SK-N-SH (cell line): ENCODE results near the gene TOMM70. TPM values are rescaled to one million over a fixed set of nuclear protein-coding genes. Genes with fewer than 3 reads are reported as not detected.
A peak's percentile ranks its signal among the peaks of the same experiment; 100 is the strongest.
"Not testable (repeated sequence)": the region's sequence is repeated elsewhere in the genome, so short reads cannot be mapped to it uniquely, and the experiment has no call there.

Source experiments
- CTCF ChIA-PET: fragments of 300-600, 350-600 bp; formaldehyde crosslinking; extraction: SDS; loops from one replicate; lab custom pipeline; 2021; lab: Yijun Ruan, JAX
- POLR2A ChIA-PET: fragments of 350-600 bp; sonication (Branson Sonifier 250); formaldehyde crosslinking; extraction: SDS; loops from one replicate; lab custom pipeline; 2020; ENCODE audit warnings: antibody characterized with exemption, inconsistent platforms; lab: Yijun Ruan, JAX
- DNase-seq: peaks from one replicate; pipeline ENCODE4 v3.0.0; 2012
- H2AFZ ChIP-seq: fragments of 200-600 bp; sonication (generic); 2 replicates; pipeline ENCODE4 v1.8.1; 2016; ENCODE audit warnings: antibody characterized with exemption, mild to moderate bottlenecking, low read depth
- H3F3A ChIP-seq: fragments of 200-600 bp; sonication (generic); replicated peaks from 2 replicates; pipeline ENCODE3; 2016; ENCODE audit warnings: antibody characterized with exemption, mild to moderate bottlenecking; ENCODE audit not compliant: insufficient read depth
- H3K27ac ChIP-seq, 2 experiments: fragments of 200-500 bp in 1 of 2; fragments of 200-600 bp in 1 of 2; sonication (Bioruptor generic) in 1 of 2; sonication (generic), shearing (Covaris generic) in 1 of 2; 2 replicates each; pipeline versions ENCODE4 v1.5.1 to v1.6.1; 2014 to 2016; ENCODE audit warnings: low read depth in 2 of 2, inconsistent platforms in 1 of 2, low read length in 1 of 2, mild to moderate bottlenecking in 1 of 2, mixed read lengths in 1 of 2
- H3K27me3 ChIP-seq: fragments of 200-600 bp; sonication (generic), shearing (Covaris generic); 2 replicates; pipeline ENCODE4 v1.6.1; 2016; ENCODE audit warnings: mixed run types; ENCODE audit not compliant: insufficient read depth
- H3K36me3 ChIP-seq, 2 experiments: fragments of 200-500 bp in 1 of 2; fragments of 200-600 bp in 1 of 2; sonication (Bioruptor generic) in 1 of 2; sonication (generic) in 1 of 2; replicated peaks in 1 of 2; 2 replicates each; pipeline versions ENCODE3 to v1.5.1; 2014 to 2016; ENCODE audit warnings: low read length in 1 of 2, mild to moderate bottlenecking in 1 of 2; ENCODE audit not compliant: insufficient read depth in 2 of 2, control insufficient read depth in 1 of 2
- H3K4me1 ChIP-seq, 2 experiments: fragments of 200-500 bp in 1 of 2; fragments of 200-600 bp in 1 of 2; sonication (Bioruptor generic) in 1 of 2; sonication (generic), shearing (Covaris generic) in 1 of 2; 2 replicates each; pipeline versions ENCODE4 v1.5.1 to v1.6.1; 2014 to 2016; ENCODE audit warnings: low read depth in 1 of 2, low read length in 1 of 2, mixed run types in 1 of 2; ENCODE audit not compliant: insufficient read depth in 2 of 2, control insufficient read depth in 1 of 2
- H3K4me2 ChIP-seq: fragments of 200-600 bp; sonication (generic), shearing (Covaris generic); 2 replicates; pipeline ENCODE4 v1.6.1; 2017; ENCODE audit warnings: mixed run types
- H3K4me3 ChIP-seq, 2 experiments: fragments of 200-500 bp in 1 of 2; fragments of 200-600 bp in 1 of 2; sonication (Bioruptor generic) in 1 of 2; sonication (generic), shearing (Covaris generic) in 1 of 2; 2 replicates each; pipeline versions ENCODE4 v1.5.1 to v1.8.1; 2014 to 2016; ENCODE audit warnings: low read depth in 2 of 2, inconsistent platforms in 1 of 2, low read length in 1 of 2, mild to moderate bottlenecking in 1 of 2, mixed read lengths in 1 of 2, moderate library complexity in 1 of 2
- H3K79me2 ChIP-seq: fragments of 200-600 bp; sonication (generic); 2 replicates; pipeline ENCODE4 v1.8.1; 2017; ENCODE audit warnings: mild to moderate bottlenecking; ENCODE audit not compliant: insufficient read depth
- H3K9ac ChIP-seq: fragments of 200-600 bp; sonication (generic); 2 replicates; pipeline ENCODE4 v1.6.1; 2017; ENCODE audit warnings: mixed run types
- H3K9me2 ChIP-seq: fragments of 200-600 bp; sonication (generic); 2 replicates; pipeline ENCODE4 v1.6.1; 2017; ENCODE audit warnings: mixed run types
- H3K9me3 ChIP-seq: fragments of 200-600 bp; sonication (generic); 2 replicates; pipeline ENCODE4 v1.6.1; 2017; ENCODE audit warnings: mixed run types, mild to moderate bottlenecking, moderate library complexity
- H4K20me1 ChIP-seq: fragments of 200-600 bp; sonication (generic); 2 replicates; pipeline ENCODE4 v1.6.1; 2017; ENCODE audit warnings: mild to moderate bottlenecking, mixed run types; ENCODE audit not compliant: insufficient read depth
- CHD2 ChIP-seq: fragments of 150-350 bp; IDR thresholded peaks from 2 replicates; pipeline ENCODE4 v1.6.1; 2018; ENCODE audit warnings: low read length; ENCODE audit not compliant: partially characterized antibody
- ELF1 ChIP-seq: IDR thresholded peaks from 2 replicates; pipeline ENCODE4 v1.4.0; 2012
- FOSL2 ChIP-seq: IDR thresholded peaks from 2 replicates; pipeline ENCODE4 v1.4.0; 2012; ENCODE audit warnings: low read depth, mild to moderate bottlenecking, moderate library complexity, borderline replicate concordance
- FOXJ3 ChIP-seq: sonication (generic); formaldehyde crosslinking; IDR thresholded peaks from 2 replicates; pipeline ENCODE4 v1.5.1; 2020; ENCODE audit warnings: mild to moderate bottlenecking, missing genetic modification reagents
- FOXM1 ChIP-seq: IDR thresholded peaks from 2 replicates; pipeline ENCODE4 v1.4.0; 2012; ENCODE audit warnings: low read depth, mild to moderate bottlenecking
- GATA2 ChIP-seq: sonication (generic); formaldehyde crosslinking; IDR thresholded peaks from 2 replicates; pipeline ENCODE4 v1.5.0; 2020; ENCODE audit warnings: mild to moderate bottlenecking, missing genetic modification reagents
- NFIC ChIP-seq: IDR thresholded peaks from 2 replicates; pipeline ENCODE4 v1.4.0; 2012; ENCODE audit warnings: borderline replicate concordance
- NRF1 ChIP-seq: IDR thresholded peaks from 2 replicates; pipeline ENCODE4 v1.6.1; 2012; ENCODE audit warnings: low read depth, mild to moderate bottlenecking, low read length
- POLR2AphosphoS5 ChIP-seq: IDR thresholded peaks from 2 replicates; pipeline ENCODE4 v1.6.1; 2012; ENCODE audit warnings: low read depth, low read length
- RAD21 ChIP-seq: IDR thresholded peaks from 2 replicates; pipeline ENCODE4 v1.6.1; 2012; ENCODE audit warnings: mild to moderate bottlenecking, low read length
- RCOR1 ChIP-seq: fragments of 150-350 bp; IDR thresholded peaks from 2 replicates; pipeline ENCODE4 v1.6.1; 2017; ENCODE audit warnings: antibody characterized with exemption, low read length
- RFX5 ChIP-seq: IDR thresholded peaks from 2 replicates; pipeline ENCODE4 v1.6.1; 2012; ENCODE audit warnings: mild to moderate bottlenecking, improper control_type of control experiment, low read length
- RXRA ChIP-seq: IDR thresholded peaks from 2 replicates; pipeline ENCODE4 v1.4.0; 2012; ENCODE audit warnings: low read depth, mild to moderate bottlenecking, borderline replicate concordance
- SIN3A ChIP-seq: IDR thresholded peaks from 2 replicates; pipeline ENCODE4 v1.6.1; 2012; ENCODE audit warnings: low read depth, mild to moderate bottlenecking, low read length, moderate library complexity, borderline replicate concordance
- TCF12 ChIP-seq: IDR thresholded peaks from 2 replicates; pipeline ENCODE4 v1.4.0; 2012
- YY1 ChIP-seq: IDR thresholded peaks from 2 replicates; pipeline ENCODE4 v1.4.0; 2012; ENCODE audit warnings: low read depth, mild to moderate bottlenecking
- WGBS: methylation state at CpG from one replicate; pipeline ENCODE4 v1.1.6; 2017; ENCODE audit warnings: low lambda C conversion rate; 5-methylcytosine and 5-hydroxymethylcytosine counted together
- polyA plus RNA-seq, 3 experiments: library from polyadenylated mRNA; depleted of rRNA; stranded (reverse); fragments of >200 nt; gene quantifications; 2 replicates each; pipeline ENCODE4 v1.2.3, GENCODE V29; 2012
- TF ChIP-seq, protein P1 (sequence below): IDR thresholded peaks from 2 replicates; pipeline ENCODE4; 2012
- TF ChIP-seq, protein P2 (sequence below): IDR thresholded peaks from 2 replicates; pipeline ENCODE4 v1.4.0; 2012; ENCODE audit warnings: low read depth, borderline replicate concordance

Gene TOMM70
- polyA plus RNA-seq, 1 of the 3 experiments (the other 2 are of a cell fraction), result 17.4 TPM

DNA sequence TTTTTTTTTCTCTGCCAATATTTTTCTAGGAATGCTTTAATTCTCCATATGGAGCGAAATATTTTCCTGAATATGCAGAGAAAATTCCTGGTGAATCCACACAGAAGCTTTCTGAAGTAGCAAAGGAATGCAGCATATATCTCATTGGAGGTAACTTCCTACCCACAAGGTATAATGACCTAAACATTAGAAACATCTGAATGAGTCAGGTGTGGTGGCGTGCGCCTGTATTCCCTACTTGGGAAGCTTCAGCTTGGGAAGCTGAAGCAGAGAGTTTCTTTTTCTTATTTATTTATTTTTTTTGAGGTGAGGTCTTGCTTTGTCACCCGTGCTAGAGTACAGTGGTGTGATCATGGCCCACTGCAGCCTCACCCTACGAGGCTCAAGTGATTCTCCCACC is 61.1 kb downstream of the TOMM70 start:
- H3K36me3 ChIP-seq, result peaks cover 48 to 65% of the 10 kb centered on the region in 2 experiments
- H3K79me2 ChIP-seq, result peaks cover 20% of the 10 kb centered on the region; the same call in 1 of the 2 replicates
- H3F3A ChIP-seq, result peaks cover 13% of the 10 kb centered on the region
- no peaks in the 10 kb centered on the region for H4K20me1 ChIP-seq
- H3K27ac ChIP-seq, result no peak overlapping the region
- POLR2A ChIA-PET, result no interaction called here
- TF ChIP-seq NRF1, result no peak
- TF ChIP-seq RCOR1, result no peak
- TF ChIP-seq, protein P1, sequence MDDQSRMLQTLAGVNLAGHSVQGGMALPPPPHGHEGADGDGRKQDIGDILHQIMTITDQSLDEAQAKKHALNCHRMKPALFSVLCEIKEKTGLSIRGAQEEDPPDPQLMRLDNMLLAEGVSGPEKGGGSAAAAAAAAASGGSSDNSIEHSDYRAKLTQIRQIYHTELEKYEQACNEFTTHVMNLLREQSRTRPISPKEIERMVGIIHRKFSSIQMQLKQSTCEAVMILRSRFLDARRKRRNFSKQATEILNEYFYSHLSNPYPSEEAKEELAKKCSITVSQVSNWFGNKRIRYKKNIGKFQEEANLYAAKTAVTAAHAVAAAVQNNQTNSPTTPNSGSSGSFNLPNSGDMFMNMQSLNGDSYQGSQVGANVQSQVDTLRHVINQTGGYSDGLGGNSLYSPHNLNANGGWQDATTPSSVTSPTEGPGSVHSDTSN, result no peak
- no peak for TF ChIP-seq ELF1
- no peak for TF ChIP-seq FOSL2
- no peak for TF ChIP-seq NFIC
- no peak for TF ChIP-seq RXRA
- no peak for TF ChIP-seq POLR2AphosphoS5
- TF ChIP-seq SIN3A, result no peak
- no peak for TF ChIP-seq CHD2
- TF ChIP-seq FOXM1, result no peak
- TF ChIP-seq GATA2 (CRISPR knock-in tag), result no peak
- TF ChIP-seq RFX5, result no peak
- no peak for TF ChIP-seq TCF12
- no peak for TF ChIP-seq RAD21
- TF ChIP-seq FOXJ3 (CRISPR knock-in tag), result no peak
- peaks cover 0 to 7% of the 10 kb centered on the region in 2 experiments; a peak in 1 of 4 replicates for H3K4me1 ChIP-seq
- WGBS, result 95% methylated on average over 5 of the region's 5 CpGs
- no peak overlapping the region for H3K4me3 ChIP-seq
- CTCF ChIA-PET, result interaction anchor here (1.1 to 1.7 kb wide), 3 partner anchors 16 to 61 kb away, joined by 3 to 4 read pairs (median 3); partner anchors contain the start of genes LNP1 and TOMM70
- DNase-seq, result no peak
- H3K9me3 ChIP-seq, result peaks cover 9% of the 10 kb centered on the region; the same call in 1 of the 2 replicates
- H3K4me2 ChIP-seq, result no peak overlapping the region
- H3K9me2 ChIP-seq, result no peaks in the 10 kb centered on the region
- no peak overlapping the region for H3K9ac ChIP-seq
- H3K27me3 ChIP-seq, result no peaks in the 10 kb centered on the region
- H2AFZ ChIP-seq, result no peak overlapping the region

DNA sequence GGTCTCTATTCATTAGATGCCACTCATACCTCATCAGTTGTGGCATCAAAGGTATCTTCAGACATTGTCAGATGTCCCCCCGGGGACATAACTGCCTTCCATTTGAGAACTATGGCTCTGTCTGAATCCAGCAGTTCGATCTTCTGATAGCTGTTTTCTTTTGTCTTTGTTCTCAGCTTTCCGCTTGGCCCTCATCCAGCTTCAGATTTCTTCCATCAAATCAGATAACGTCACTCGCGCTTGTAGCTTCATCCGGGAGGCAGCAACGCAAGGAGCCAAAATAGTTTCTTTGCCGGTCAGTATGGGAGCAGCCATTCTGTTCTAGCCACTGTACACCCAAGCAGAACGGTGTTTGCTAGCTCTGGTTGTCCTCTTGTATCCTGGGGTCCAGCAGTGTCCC is 62.0 kb downstream of the TOMM70 start:
- CTCF ChIA-PET, result interaction anchor here (1.1 to 1.7 kb wide), 3 partner anchors 16 to 62 kb away, joined by 3 to 4 read pairs (median 3); partner anchors contain the start of genes LNP1 and TOMM70
- H3K4me2 ChIP-seq, result no peak overlapping the region
- TF ChIP-seq, protein P2, sequence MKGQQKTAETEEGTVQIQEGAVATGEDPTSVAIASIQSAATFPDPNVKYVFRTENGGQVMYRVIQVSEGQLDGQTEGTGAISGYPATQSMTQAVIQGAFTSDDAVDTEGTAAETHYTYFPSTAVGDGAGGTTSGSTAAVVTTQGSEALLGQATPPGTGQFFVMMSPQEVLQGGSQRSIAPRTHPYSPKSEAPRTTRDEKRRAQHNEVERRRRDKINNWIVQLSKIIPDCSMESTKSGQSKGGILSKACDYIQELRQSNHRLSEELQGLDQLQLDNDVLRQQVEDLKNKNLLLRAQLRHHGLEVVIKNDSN, result no peak
- TF ChIP-seq GATA2 (CRISPR knock-in tag) (no peak), YY1 (no peak), RCOR1 (no peak)
- peaks cover 45 to 57% of the 10 kb centered on the region in 2 experiments for H3K36me3 ChIP-seq
- H4K20me1 ChIP-seq, result no peaks in the 10 kb centered on the region
- POLR2A ChIA-PET, result no interaction called here
- H3K4me1 ChIP-seq, result peaks cover 0 to 11% of the 10 kb centered on the region in 2 experiments; a peak in 1 of 4 replicates
- H3F3A ChIP-seq, result peaks cover 13% of the 10 kb centered on the region
- H3K4me3 ChIP-seq, result no peak overlapping the region
- no peaks in the 10 kb centered on the region for H3K27me3 ChIP-seq
- H3K9me3 ChIP-seq, result peaks cover 9% of the 10 kb centered on the region; the same call in 1 of the 2 replicates
- H3K9me2 ChIP-seq, result no peaks in the 10 kb centered on the region
- DNase-seq, result no peak
- H3K79me2 ChIP-seq, result peaks cover 20% of the 10 kb centered on the region; the same call in 1 of the 2 replicates
- WGBS, result 88% methylated on average over 10 of the region's 10 CpGs
- H3K27ac ChIP-seq, result no peak overlapping the region
- H3K9ac ChIP-seq, result no peak overlapping the region
- H2AFZ ChIP-seq, result no peak overlapping the region

DNA sequence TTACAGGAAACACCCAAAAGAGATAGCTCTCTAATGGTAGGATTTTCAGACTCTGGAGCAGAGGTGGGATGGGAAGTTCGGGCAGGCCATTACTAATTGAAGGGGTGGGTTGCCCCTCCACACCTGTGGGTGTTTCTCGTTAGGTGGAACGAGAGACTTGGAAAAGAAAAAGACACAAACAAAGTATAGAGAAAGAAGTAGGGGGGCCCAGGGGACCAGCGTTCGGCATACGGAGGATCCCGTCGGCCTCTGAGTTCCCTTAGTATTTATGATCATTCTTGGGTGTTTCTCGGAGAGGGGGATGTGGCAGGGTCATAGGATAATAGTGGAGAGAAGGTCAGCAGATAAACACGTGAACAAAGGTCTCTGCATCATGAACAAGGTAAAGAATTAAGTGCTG is 64.7 kb downstream of the TOMM70 start:
- H3K36me3 ChIP-seq, result peaks cover 24 to 30% of the 10 kb centered on the region in 2 experiments
- not testable (repeated sequence) for H3F3A ChIP-seq, H4K20me1 ChIP-seq, H2AFZ ChIP-seq, H3K9me2 ChIP-seq, H3K27me3 ChIP-seq, H3K27ac ChIP-seq, H3K4me3 ChIP-seq, H3K9me3 ChIP-seq, DNase-seq, H3K9ac ChIP-seq
- 92% methylated on average over 10 of the region's 10 CpGs for WGBS
- POLR2A ChIA-PET, result interaction anchor here (2.0 kb wide), 1 partner anchor 10 kb away, joined by 5 read pairs; no protein-coding TSS in a partner anchor
- H3K4me1 ChIP-seq, result peaks cover 0 to 11% of the 10 kb centered on the region in 2 experiments; a peak in 1 of 4 replicates
- H3K79me2 ChIP-seq, result peaks cover 20% of the 10 kb centered on the region; the same call in 1 of the 2 replicates
- CTCF ChIA-PET, result interaction anchor here (0.8 kb wide), 1 partner anchor 493 kb away, joined by 3 read pairs; no protein-coding TSS in a partner anchor
- peak overlapping the region; percentile 82; the same call in 1 of the 2 replicates for H3K4me2 ChIP-seq
